Stimulated activated CD4-positive, alpha-beta T cell treated with anti-CD3 and anti-CD28 coated beads, TNF-alpha, amount 100 ng/mL, for 48 hours (primary cell): Measurements from ENCODE around the gene NKD2.
"Not testable (repeated sequence)": the region's sequence is repeated elsewhere in the genome, so short reads cannot be mapped to it uniquely, and the experiment has no call there.

Experiments
- DNase-seq, 3 donors: peaks; one replicate each; pipeline ENCODE4 v3.0.0-alpha.2; 2020; ENCODE audit warnings: low read depth in 3 of 3

Gene NKD2

GRCh38 chr5:1013238-1013947 is 4.8 kb downstream of the NKD2 start:
- no peak for DNase-seq

- no peak for DNase-seq
Observed at GRCh38 chr5:1013948-1014301, 5.3 kb downstream of the NKD2 start.

- no peak for DNase-seq
Observed at GRCh38 chr5:1014346-1014745, 5.7 kb downstream of the NKD2 start.

GRCh38 chr5:1014781-1015221 is 6.2 kb downstream of the NKD2 start:
- no peak for DNase-seq

DNA sequence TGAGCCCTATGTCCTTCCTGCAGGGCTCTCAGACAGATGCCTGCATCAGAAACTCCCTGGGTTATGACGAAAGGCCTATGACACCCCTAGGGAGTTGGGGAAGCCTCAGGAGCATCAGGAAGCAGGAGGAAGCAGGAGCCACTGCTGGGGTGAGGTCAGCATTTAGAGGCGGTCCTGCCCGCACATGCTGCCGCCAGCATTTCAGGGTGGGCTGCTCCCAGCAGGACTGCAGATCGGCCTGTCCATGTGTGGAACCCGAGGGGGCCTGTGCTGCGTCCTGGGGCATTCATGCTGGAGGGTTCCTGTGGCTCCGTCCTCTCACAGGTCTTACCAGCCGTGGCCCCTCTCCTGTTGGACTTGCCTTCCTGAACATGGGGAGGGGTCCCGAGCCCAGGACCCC is 6.9 kb downstream of the NKD2 start:
- no peak for DNase-seq

DNA sequence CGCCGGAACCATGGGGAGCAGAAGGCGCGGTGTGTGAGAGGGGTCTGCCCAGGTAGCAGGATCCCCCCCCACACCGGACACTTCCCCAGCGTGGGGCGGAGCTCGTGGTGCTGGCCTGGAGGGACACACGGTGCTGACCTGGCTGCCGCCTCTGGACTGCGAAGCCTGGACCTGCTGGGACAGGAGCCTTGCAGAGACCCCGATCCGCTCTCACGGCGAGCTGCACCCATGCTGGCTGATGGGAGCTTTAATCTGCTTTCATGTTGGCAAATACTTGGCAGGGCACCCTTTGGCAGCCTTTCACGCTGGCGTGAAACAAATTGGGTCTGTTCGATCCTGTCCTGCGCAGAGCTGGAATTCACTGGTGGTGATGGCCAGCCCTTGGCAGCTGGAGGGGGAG is 7.4 kb downstream of the NKD2 start:
- DNase-seq, result no peak

DNA sequence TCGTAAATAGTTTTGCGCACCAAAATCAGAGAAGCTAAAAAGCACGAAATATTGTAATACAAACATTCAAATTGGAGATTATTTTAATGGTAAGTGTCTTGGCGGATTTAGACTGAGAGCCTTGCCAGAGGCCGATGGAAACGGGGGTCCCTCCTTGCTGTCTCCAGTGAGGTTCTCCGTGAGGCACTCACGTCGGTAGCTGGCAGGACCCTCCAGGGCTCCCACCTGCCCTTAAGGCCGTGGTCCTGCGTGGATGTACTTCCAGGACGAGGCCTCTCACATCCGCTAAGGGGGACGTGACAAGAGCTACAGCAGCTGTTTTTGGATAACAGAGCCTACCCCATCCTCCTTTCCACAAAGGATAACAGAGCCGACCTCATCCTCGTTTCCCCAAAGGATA is 7.9 kb downstream of the NKD2 start:
- DNase-seq, result no peak

GRCh38 chr5:1017056-1017455 is 8.5 kb downstream of the NKD2 start:
- no peak for DNase-seq

DNA sequence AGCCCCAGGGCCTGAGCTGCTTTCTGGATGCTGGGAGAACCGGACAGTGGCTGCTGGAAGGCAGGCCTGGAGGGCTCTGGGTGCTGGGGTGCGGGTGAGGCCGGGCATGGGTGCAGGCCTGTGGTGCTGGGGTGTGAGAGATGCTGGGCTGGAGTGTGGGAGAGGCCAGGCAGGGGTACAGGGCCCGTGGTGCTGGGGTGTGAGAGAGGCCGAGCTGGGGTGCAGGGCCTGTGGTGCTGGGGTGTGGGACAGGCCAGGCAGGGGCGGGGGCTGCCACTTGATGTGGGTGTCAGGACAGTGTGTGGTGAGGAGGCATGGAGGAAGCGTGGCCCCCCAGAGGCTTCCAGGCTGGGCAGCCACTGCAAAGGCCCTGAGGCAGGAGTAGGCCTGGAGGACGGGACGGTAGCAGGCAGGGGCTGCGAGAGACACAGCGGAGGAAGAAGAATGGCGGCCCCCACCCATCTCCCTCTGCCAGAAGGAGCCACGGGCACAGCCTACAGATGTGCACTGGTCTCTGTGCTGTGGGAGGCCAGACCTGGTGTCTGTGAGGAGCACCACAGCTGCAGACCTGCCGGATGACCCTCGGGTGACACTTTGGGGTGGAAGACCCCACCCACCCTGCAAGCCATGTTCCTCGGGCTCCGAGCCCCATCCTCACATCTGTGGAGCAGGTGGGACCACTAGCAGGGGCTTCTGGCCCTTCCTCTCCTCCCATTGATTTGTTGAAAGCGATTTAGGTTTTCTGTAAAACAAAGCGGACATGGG is 9.3 kb downstream of the NKD2 start:
- no peak for DNase-seq

DNA sequence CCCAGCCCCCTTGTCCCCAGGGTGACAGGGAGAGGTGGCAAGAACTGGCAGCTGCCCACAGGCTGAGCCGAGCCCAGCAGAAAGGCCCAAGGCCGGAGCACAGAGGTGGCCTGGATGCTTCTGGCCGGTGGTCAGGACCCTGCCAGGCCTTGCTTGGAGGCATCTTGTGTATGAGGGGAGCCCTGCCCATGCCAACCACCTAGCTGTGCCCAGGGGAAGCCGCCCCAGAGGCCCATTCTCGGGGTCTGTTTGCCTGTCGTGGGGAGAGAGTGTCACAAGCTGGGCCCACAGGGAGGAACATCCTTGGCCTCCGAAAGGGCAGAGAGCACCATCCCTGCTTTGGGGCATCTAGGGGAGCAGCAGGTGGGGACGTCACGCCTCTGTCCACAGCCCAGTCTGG is 10.0 kb downstream of the NKD2 start:
- DNase-seq, result no peak

GRCh38 chr5:1019001-1019905 is 10.7 kb downstream of the NKD2 start:
- no peak for DNase-seq

GRCh38 chr5:1020452-1020961 is 11.9 kb downstream of the NKD2 start:
- DNase-seq, result no peak

DNA sequence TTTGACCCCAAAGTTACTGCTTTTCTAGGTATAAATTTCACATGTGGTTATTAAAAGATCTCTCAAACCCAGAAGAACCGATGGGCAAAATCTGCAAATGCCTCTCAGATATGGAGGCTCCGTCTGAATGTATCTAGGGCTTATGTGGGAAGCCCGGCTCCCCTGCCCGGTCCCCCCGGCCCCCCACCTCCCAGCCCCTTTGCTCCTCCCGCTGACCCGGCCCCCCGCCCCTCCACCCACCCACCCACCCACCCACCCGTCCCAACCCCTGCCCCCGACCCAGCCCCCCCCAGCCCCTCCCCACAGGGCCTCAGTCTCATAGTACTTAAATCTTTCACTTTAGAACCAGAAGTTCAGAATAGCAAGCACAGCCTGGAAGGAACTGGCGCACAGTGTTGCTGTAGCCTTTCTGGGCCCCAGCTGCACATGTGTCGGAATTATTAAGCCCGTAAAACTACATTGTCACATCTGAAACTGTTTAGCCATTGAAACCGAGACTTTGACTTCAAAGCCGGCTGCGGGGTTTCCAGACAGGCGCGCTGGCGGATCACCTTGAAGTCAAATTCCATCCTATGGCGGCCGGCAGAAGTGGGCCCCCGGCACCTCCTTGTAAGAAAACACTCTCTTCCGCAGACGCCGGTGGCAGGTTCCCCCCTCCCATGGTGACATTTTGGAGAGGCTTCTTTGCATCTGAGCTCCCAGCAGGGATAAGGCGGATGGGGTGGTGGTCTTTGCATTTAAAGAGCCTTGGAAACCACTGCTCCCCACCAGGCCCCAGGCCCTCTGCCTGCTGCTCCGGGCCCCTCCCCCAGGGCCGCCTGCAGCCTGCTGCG is 12.8 kb downstream of the NKD2 start:
- DNase-seq, result no peak

GRCh38 chr5:1021969-1022336 is 13.4 kb downstream of the NKD2 start:
- DNase-seq, result not testable (repeated sequence)

GRCh38 chr5:1026700-1027621 is 18.4 kb downstream of the NKD2 start:
- DNase-seq, result no peak

GRCh38 chr5:1027631-1028441 is 19.2 kb downstream of the NKD2 start:
- no peak for DNase-seq

DNA sequence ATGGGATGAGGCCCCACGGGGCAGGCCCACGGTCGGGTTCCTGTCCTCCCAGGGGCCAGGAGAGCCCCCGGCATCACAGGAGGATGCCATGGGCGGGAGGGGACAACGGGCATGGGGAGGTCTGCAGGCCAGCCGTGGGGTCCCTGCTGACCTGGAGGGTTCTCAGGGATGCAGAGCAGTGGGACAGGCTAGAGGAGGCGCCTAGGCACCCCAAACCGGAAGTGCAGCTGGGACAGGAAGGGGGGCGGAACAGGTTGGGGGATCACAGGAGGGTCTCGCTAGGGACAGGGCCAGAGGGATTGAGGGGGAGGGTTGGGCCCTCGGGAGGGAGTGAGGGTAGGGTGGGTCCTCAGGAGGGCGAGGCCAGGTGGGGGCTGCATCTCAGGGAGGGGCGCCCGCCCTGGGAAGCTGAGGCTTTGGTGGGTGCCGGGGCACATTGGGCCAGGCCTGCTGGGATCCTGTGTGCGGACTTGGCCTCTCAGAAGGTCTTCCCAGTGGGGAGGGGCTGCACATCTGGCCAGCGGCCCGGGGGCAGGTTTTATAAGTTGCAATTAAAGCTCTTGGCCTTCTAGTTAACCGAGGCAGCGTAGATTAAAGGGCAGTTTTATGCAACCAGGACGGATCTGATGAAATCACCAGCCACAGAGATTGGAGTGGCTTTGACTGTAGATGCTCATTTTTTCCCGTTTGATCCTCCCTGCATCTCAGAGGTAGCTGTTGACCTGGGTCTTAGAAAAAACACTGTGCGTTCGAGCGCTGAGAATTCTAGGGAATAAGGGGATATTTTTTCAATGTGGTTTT is 20.1 kb downstream of the NKD2 start:
- no peak for DNase-seq

- no peak for DNase-seq
Observed at GRCh38 chr5:1029282-1029944, 20.8 kb downstream of the NKD2 start.
